IMR-90 (cell line): ENCODE results near the gene TMC1. TPM values are rescaled to one million over a fixed set of nuclear protein-coding genes. Genes with fewer than 3 reads are reported as not detected.

Source experiments
- ATAC-seq: fragments of 200-7000 bp; cut with Tn5 transposase; 2 replicates; pipeline ENCODE4 v1.9.1; 2020; ENCODE audit warnings: low read depth, mild to moderate bottlenecking, moderate library complexity
- BruUV-seq: library from RNA; stranded (reverse); fragments of 400-500 nt; replicated peaks from 2 replicates; lab custom pipeline; 2021; lab: Mats Ljungman, UMichigan
- CTCF ChIA-PET: fragments of 300-600 bp; formaldehyde crosslinking; extraction: SDS; loops from one replicate; lab custom pipeline; 2021; ENCODE audit warnings: antibody characterized with exemption; lab: Yijun Ruan, JAX
- POLR2A ChIA-PET: fragments of 300-600 bp; sonication (Branson Sonifier 250); formaldehyde crosslinking; loops from one replicate; lab custom pipeline; 2022; ENCODE audit warnings: antibody characterized with exemption; ENCODE audit not compliant: unreplicated experiment; lab: Charles Lee
- DNase-seq: peaks from one replicate; pipeline ENCODE4 v3.0.0; 2013
- H2AFZ ChIP-seq: replicated peaks from 2 replicates; pipeline ENCODE3; 2013; ENCODE audit warnings: low read length, mild to moderate bottlenecking; ENCODE audit not compliant: poor library complexity
- H2AK5ac ChIP-seq: 2 replicates; pipeline ENCODE4 v1.6.1; 2013; ENCODE audit warnings: low read depth, low read length, inconsistent platforms
- H2AK9ac ChIP-seq: replicated peaks from 2 replicates; pipeline ENCODE3; 2013; ENCODE audit warnings: mild to moderate bottlenecking, low read depth, low read length, moderate library complexity; ENCODE audit not compliant: poor library complexity
- H2BK120ac ChIP-seq: 2 replicates; pipeline ENCODE4 v1.6.1; 2013; ENCODE audit warnings: low read depth, low read length, inconsistent platforms
- H2BK15ac ChIP-seq: 3 replicates; pipeline ENCODE4 v1.6.1; 2013; ENCODE audit warnings: low read depth, low read length, inconsistent platforms
- H2BK20ac ChIP-seq: 2 replicates; pipeline ENCODE4 v1.6.1; 2013; ENCODE audit warnings: low read depth, mild to moderate bottlenecking, inconsistent platforms, low read length, moderate library complexity
- H2BK5ac ChIP-seq: 2 replicates; pipeline ENCODE4 v1.6.1; 2013; ENCODE audit warnings: mild to moderate bottlenecking, low read depth, low read length, inconsistent platforms; ENCODE audit not compliant: poor library complexity, severe bottlenecking
- H3K14ac ChIP-seq: replicated peaks from 2 replicates; pipeline ENCODE4 v1.6.1; 2013; ENCODE audit warnings: low read depth, low read length, inconsistent platforms
- H3K18ac ChIP-seq: 2 replicates; pipeline ENCODE4 v1.6.1; 2013; ENCODE audit warnings: low read depth, low read length, control low read depth
- H3K23ac ChIP-seq: 2 replicates; pipeline ENCODE4 v1.6.1; 2013; ENCODE audit warnings: low read depth, low read length, inconsistent platforms
- H3K27ac ChIP-seq: 2 replicates; pipeline ENCODE4 v1.5.1; 2013; ENCODE audit warnings: mild to moderate bottlenecking, control low read depth, low read length; ENCODE audit not compliant: insufficient read depth
- H3K27me3 ChIP-seq: 2 replicates; pipeline ENCODE4 v1.6.1; 2013; ENCODE audit warnings: low read length; ENCODE audit not compliant: control insufficient read depth, insufficient read depth
- H3K36me3 ChIP-seq: 2 replicates; pipeline ENCODE4 v1.6.1; 2013; ENCODE audit warnings: low read length, mixed read lengths; ENCODE audit not compliant: control insufficient read depth, insufficient read depth
- H3K4ac ChIP-seq: 2 replicates; pipeline ENCODE4 v1.6.1; 2013; ENCODE audit warnings: low read depth, low read length, inconsistent platforms
- H3K4me1 ChIP-seq: 2 replicates; pipeline ENCODE4 v1.6.1; 2013; ENCODE audit warnings: low read length, mixed read lengths; ENCODE audit not compliant: control insufficient read depth, insufficient read depth
- H3K4me2 ChIP-seq: 2 replicates; pipeline ENCODE4 v1.6.1; 2013; ENCODE audit warnings: low read depth, mild to moderate bottlenecking, control low read depth, low read length, moderate library complexity
- H3K4me3 ChIP-seq: 2 replicates; pipeline ENCODE4 v1.5.1; 2013; ENCODE audit warnings: low read depth, mild to moderate bottlenecking, control low read depth, low read length, moderate library complexity; ENCODE audit not compliant: insufficient read depth
- H3K56ac ChIP-seq: 2 replicates; pipeline ENCODE4 v1.6.1; 2013; ENCODE audit warnings: low read length, inconsistent platforms; ENCODE audit not compliant: insufficient read depth; ENCODE audit errors: extremely low read depth
- H3K79me1 ChIP-seq, 2 experiments: 2 replicates each; pipeline ENCODE4 v1.6.1; 2013; ENCODE audit warnings: low read length in 2 of 2, inconsistent platforms in 1 of 2, low read depth in 1 of 2
- H3K9ac ChIP-seq: 2 replicates; pipeline ENCODE4 v1.6.1; 2013; ENCODE audit warnings: low read depth, low read length, control low read depth
- H3K9me1 ChIP-seq: 2 replicates; pipeline ENCODE4 v1.6.1; 2013; ENCODE audit warnings: low read length, inconsistent platforms; ENCODE audit not compliant: insufficient read depth
- H3K9me3 ChIP-seq: 2 replicates; pipeline ENCODE4 v1.6.1; 2013; ENCODE audit warnings: low read length; ENCODE audit not compliant: control insufficient read depth, insufficient read depth
- H4K20me1 ChIP-seq: 2 replicates; pipeline ENCODE4 v1.6.1; 2013; ENCODE audit warnings: low read length, inconsistent platforms; ENCODE audit not compliant: insufficient read depth
- H4K5ac ChIP-seq: 2 replicates; pipeline ENCODE4 v1.6.1; 2013; ENCODE audit warnings: mild to moderate bottlenecking, low read depth, low read length, control low read depth
- H4K8ac ChIP-seq, 2 experiments: 2 replicates each; pipeline ENCODE4 v1.6.1; 2013; ENCODE audit warnings: low read depth in 2 of 2, low read length in 2 of 2, control low read depth in 1 of 2, inconsistent platforms in 1 of 2
- H4K91ac ChIP-seq: 2 replicates; pipeline ENCODE4 v1.6.1; 2013; ENCODE audit warnings: low read depth, low read length, inconsistent platforms; ENCODE audit not compliant: insufficient read depth
- BHLHE40 ChIP-seq: fragments of 150-350 bp; IDR thresholded peaks from 2 replicates; pipeline ENCODE4 v1.6.1; 2016; ENCODE audit warnings: mild to moderate bottlenecking, low read depth, low read length
- CEBPB ChIP-seq: IDR thresholded peaks from 2 replicates; pipeline ENCODE4 v1.6.1; 2012; ENCODE audit warnings: low read depth, low read length, improper control_type of control experiment
- CHD1 ChIP-seq: IDR thresholded peaks from 2 replicates; pipeline ENCODE4 v1.6.1; 2012; ENCODE audit warnings: low read depth, low read length, improper control_type of control experiment
- CTCF ChIP-seq: conservative IDR thresholded peaks from 2 replicates; pipeline ENCODE4 v1.5.1; 2012; ENCODE audit warnings: mild to moderate bottlenecking, low read depth, low read length, improper control_type of control experiment
- MAFK ChIP-seq: IDR thresholded peaks from 2 replicates; pipeline ENCODE4 v1.6.1; 2012; ENCODE audit warnings: low read depth, low read length, improper control_type of control experiment
- MAZ ChIP-seq: IDR thresholded peaks from 2 replicates; pipeline ENCODE4 v1.6.1; 2012; ENCODE audit warnings: low read depth, mild to moderate bottlenecking, low read length, improper control_type of control experiment, moderate library complexity, borderline replicate concordance
- MXI1 ChIP-seq: IDR thresholded peaks from 2 replicates; pipeline ENCODE4 v1.6.1; 2012; ENCODE audit warnings: low read depth, mild to moderate bottlenecking, low read length, moderate library complexity, borderline replicate concordance
- POLR2A ChIP-seq: IDR thresholded peaks from 2 replicates; pipeline ENCODE4 v1.6.1; 2012; ENCODE audit warnings: mild to moderate bottlenecking, low read depth, low read length
- RAD21 ChIP-seq: IDR thresholded peaks from 2 replicates; pipeline ENCODE4 v1.6.1; 2012; ENCODE audit warnings: low read length, improper control_type of control experiment
- RFX5 ChIP-seq: IDR thresholded peaks from 2 replicates; pipeline ENCODE4 v1.8.0; 2012; ENCODE audit warnings: low read depth, mild to moderate bottlenecking, low read length, moderate library complexity
- SMC3 ChIP-seq: fragments of 150-350 bp; IDR thresholded peaks from 2 replicates; pipeline ENCODE4 v1.6.1; 2016; ENCODE audit warnings: low read depth, mild to moderate bottlenecking, antibody characterized with exemption, low read length, moderate library complexity
- USF2 ChIP-seq: fragments of 150-350 bp; IDR thresholded peaks from 2 replicates; pipeline ENCODE4 v1.6.1; 2017; ENCODE audit warnings: mild to moderate bottlenecking, antibody characterized with exemption, low read length, low read depth
- WGBS, 2 experiments: methylation state at CpG; one replicate each; pipeline versions ENCODE4 v1.1.5 to v1.1.7; 2013; ENCODE audit warnings: missing lambda C conversion rate in 2 of 2; ENCODE audit not compliant: insufficient read length in 1 of 2; ENCODE audit errors: extremely low coverage in 2 of 2; 5-methylcytosine and 5-hydroxymethylcytosine counted together
- dilution Hi-C: fragments of 300-500 bp; cut with HindIII; formaldehyde crosslinking; loops from one replicate; pipeline ENCODE4 v1.14.3; 2018; ENCODE audit warnings: low sequenced_read_pairs; ENCODE audit not compliant: unreplicated experiment
- in situ Hi-C: fragments of 300-500 bp; cut with MboI; formaldehyde crosslinking; loops from 3 replicates; pipeline ENCODE4 v1.14.3; 2019; ENCODE audit warnings: low sequenced_read_pairs, inconsistent platforms, mixed read lengths
- intact Hi-C: fragments of 100-400 bp; cut with micrococcal nuclease; formaldehyde crosslinking; loops from 2 replicates; pipeline ENCODE4 v1.10.0; 2022
- polyA plus RNA-seq, 3 experiments: library from polyadenylated mRNA; depleted of rRNA; stranded (reverse); fragments of >200 nt; gene quantifications; 2 replicates each; pipeline ENCODE4 v1.2.3, GENCODE V29; 2012; ENCODE audit warnings: low replicate concordance in 1 of 3
- total RNA-seq: library from RNA; depleted of rRNA; stranded (reverse); fragments of >200 nt; gene quantifications from 2 replicates; pipeline ENCODE4 v1.2.3, GENCODE V29; 2012

The TMC1 gene
- total and polyA plus RNA-seq, 2 of the 4 experiments (the other 2 are of a cell fraction): not detected

GRCh38 chr9:72856972-72857623 lies 335.7 kb downstream of the TMC1 start (continued):
- TF ChIP-seq BHLHE40: no peak

GRCh38 chr9:72857624-72857996 lies 336.2 kb downstream of the TMC1 start:
- no peaks in the 10 kb centered on the region; the same call in 1 of the 2 replicates for H3K4me1 ChIP-seq
- CTCF ChIA-PET: interaction anchor here (0.6 to 1.9 kb wide), 12 partner anchors 11 to 1664 kb away, joined by 3 to 6 read pairs (median 4); no protein-coding TSS in a partner anchor
- no peaks in the 10 kb centered on the region for H3K36me3 ChIP-seq
- no peaks in the 10 kb centered on the region for H3K27me3 ChIP-seq
- no peaks in the 10 kb centered on the region for H3K9me1 ChIP-seq
- H4K91ac ChIP-seq: no peak overlapping the region
- intact Hi-C loops: loop anchor here (1.0 to 2.0 kb wide), 3 partner anchors 165 to 327 kb away; no protein-coding TSS in a partner anchor
- no peak overlapping the region for H2AK9ac ChIP-seq
- no peak overlapping the region for H3K9ac ChIP-seq
- no TSS peak for BruUV-seq
- H2BK20ac ChIP-seq: no peak overlapping the region
- H3K27ac ChIP-seq: no peak overlapping the region
- dilution Hi-C loops: no loop called here
- H2BK120ac ChIP-seq: no peak overlapping the region
- ATAC-seq: no peak; the same call in 1 of the 2 replicates
- H3K56ac ChIP-seq: no peak overlapping the region
- POLR2A ChIA-PET: no interaction called here
- no peak overlapping the region for H3K14ac ChIP-seq
- WGBS, 2 experiments: no CpG with 5 or more reads among the region's 2 CpGs
- no peak overlapping the region for H3K4me2 ChIP-seq
- no peak overlapping the region for H3K18ac ChIP-seq
- no peaks in the 10 kb centered on the region for H3K79me1 ChIP-seq
- H4K5ac ChIP-seq: no peak overlapping the region
- no peak overlapping the region for H2AFZ ChIP-seq
- H3K23ac ChIP-seq: no peak overlapping the region
- in situ Hi-C loops: loop anchor here (10.0 kb wide), 2 partner anchors 167 to 327 kb away; no protein-coding TSS in a partner anchor
- no peak overlapping the region for H2BK15ac ChIP-seq
- DNase-seq: no peak
- no peak overlapping the region for H2BK5ac ChIP-seq
- H3K9me3 ChIP-seq: no peaks in the 10 kb centered on the region
- no peak overlapping the region for H4K8ac ChIP-seq
- no peak overlapping the region for H2AK5ac ChIP-seq
- H4K20me1 ChIP-seq: no peaks in the 10 kb centered on the region
- no peak overlapping the region for H3K4me3 ChIP-seq
- H3K4ac ChIP-seq: no peak overlapping the region
- TF ChIP-seq RAD21 (no peak), CHD1 (no peak), MAZ (no peak), BHLHE40 (no peak), USF2 (no peak), MAFK (no peak), SMC3 (no peak), POLR2A (no peak), CEBPB (no peak), CTCF (no peak), RFX5 (no peak), MXI1 (no peak)
